Left colon (tissue), 2 donors: Measurements from ENCODE around the gene METTL24. TPM values are rescaled to one million over a fixed set of nuclear protein-coding genes. Genes with fewer than 3 reads are reported as not detected.

Source experiments
- ATAC-seq: fragments of 200-7000 bp; cut with Tn5 transposase; one replicate; pipeline ENCODE4 v1.9.1; 2020; ENCODE audit warnings: mild to moderate bottlenecking, moderate library complexity
- DNase-seq, 2 donors: peaks; one replicate each; pipeline ENCODE4 v3.0.0-alpha.2; 2020
- intact Hi-C, 2 donors: fragments of 100-400 bp; cut with DNase I in 1 of 2; cut with micrococcal nuclease in 1 of 2; formaldehyde crosslinking; loops; one replicate each; pipeline versions ENCODE4 v1.11.2 to v1.14.0; 2022; cut with DNase I, micrococcal nuclease
- total RNA-seq, 2 donors: library from RNA; stranded (reverse); fragmentation: NEBNext Ultra II Directional; extraction: Animal tissue kit (Norgen Biotek cat#: 25700); gene quantifications; one replicate each; pipeline ENCODE4 v1.2.1, GENCODE V29; 2021
- donor health status: DM: no; HTN: no; CAD: no.
- donor health status: DM: yes; HTN: yes; CAD: no.

The METTL24 gene
- total RNA-seq, 2 donors from 2014 or later: 0.31 to 4.3 TPM

- no peak for DNase-seq
- ATAC-seq: peak; percentile 45
- intact Hi-C loops: no loop called here
These were observed 16.2 kb downstream of the METTL24 start for GRCh38 chr6:110341663-110342596.

- DNase-seq (no peak), ATAC-seq (no peak)
- intact Hi-C loops: no loop called here
These were observed 17.1 kb downstream of the METTL24 start for GRCh38 chr6:110341067-110341466.

GRCh38 chr6:110340392-110340965 is 17.7 kb downstream of the METTL24 start:
- intact Hi-C loops: no loop called here
- ATAC-seq: no peak

GRCh38 chr6:110338820-110339470 is 19.2 kb downstream of the METTL24 start:
- DNase-seq (no peak), ATAC-seq (no peak)
- intact Hi-C loops: no loop called here

More at GRCh38 chr6:110340392-110340965, 17.7 kb downstream of the METTL24 start:
- DNase-seq: no peak

DNA sequence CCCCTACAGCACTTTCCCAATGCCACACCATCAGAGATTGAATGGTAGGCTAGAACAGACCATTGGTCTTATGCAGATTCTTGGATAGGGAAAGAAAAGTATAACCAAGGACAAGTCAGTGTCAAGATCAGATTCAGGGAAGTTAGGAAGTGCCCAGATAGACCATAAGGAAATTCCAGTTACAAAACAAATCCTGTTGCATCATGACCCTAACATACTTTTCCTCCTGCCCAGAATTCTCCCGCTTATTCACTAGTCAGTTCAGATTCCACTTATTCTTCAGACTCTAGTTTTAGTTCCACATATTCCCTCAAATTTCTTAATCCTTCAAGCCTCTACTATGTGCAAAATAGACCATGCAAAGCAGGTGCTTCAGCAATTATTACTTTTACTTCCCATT is 20.7 kb downstream of the METTL24 start:
- ATAC-seq: no peak
- no peak for DNase-seq
- intact Hi-C loops: no loop called here

GRCh38 chr6:110334423-110335180 is 23.5 kb downstream of the METTL24 start:
- intact Hi-C loops: no loop called here
- DNase-seq: no peak

GRCh38 chr6:110332281-110332680 is 25.9 kb downstream of the METTL24 start:
- intact Hi-C loops: no loop called here
- DNase-seq (no peak), ATAC-seq (no peak)

More at GRCh38 chr6:110334423-110335180, 23.5 kb downstream of the METTL24 start:
- no peak for ATAC-seq

- intact Hi-C loops: no loop called here
- DNase-seq: no peak
- no peak for ATAC-seq
These were observed 26.3 kb downstream of the METTL24 start for GRCh38 chr6:110331816-110332215.

- ATAC-seq (no peak), DNase-seq (no peak)
- intact Hi-C loops: no loop called here
These were observed 26.8 kb downstream of the METTL24 start for GRCh38 chr6:110331390-110331789.

GRCh38 chr6:110329714-110330436 is 28.3 kb downstream of the METTL24 start:
- no peak for DNase-seq
- intact Hi-C loops: no loop called here
- peak; percentile 61 for ATAC-seq

- DNase-seq (no peak), ATAC-seq (peak; percentile 45)
- intact Hi-C loops: no loop called here
These were observed 28.8 kb downstream of the METTL24 start for GRCh38 chr6:110329348-110329713.

- DNase-seq (no peak), ATAC-seq (no peak)
- intact Hi-C loops: no loop called here
These were observed 29.9 kb downstream of the METTL24 start for GRCh38 chr6:110328259-110328658.

- intact Hi-C loops: no loop called here
- DNase-seq: no peak
- no peak for ATAC-seq
These were observed 30.8 kb downstream of the METTL24 start for GRCh38 chr6:110327391-110327790.

DNA sequence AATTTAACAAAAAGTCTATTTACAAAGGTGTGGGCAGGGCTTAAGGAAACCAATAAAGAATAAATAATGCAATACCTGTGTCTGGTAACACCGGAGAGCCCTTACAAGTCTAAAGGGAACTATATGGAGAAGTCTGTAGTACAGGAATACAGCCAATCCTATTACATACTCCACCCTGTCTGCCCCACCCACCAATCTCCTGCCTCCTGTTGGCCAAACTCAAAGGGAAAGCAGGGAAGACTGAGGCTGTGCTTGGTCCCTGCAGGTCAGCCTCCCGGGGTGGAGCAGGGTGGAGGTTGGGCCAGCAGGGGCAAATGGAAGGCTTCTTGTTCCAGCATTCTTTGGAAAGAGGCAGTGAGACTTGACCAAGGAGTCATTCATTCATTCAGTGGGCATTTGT is 31.5 kb downstream of the METTL24 start:
- ATAC-seq: peak; percentile 62
- intact Hi-C loops: no loop called here
- no peak for DNase-seq

DNA sequence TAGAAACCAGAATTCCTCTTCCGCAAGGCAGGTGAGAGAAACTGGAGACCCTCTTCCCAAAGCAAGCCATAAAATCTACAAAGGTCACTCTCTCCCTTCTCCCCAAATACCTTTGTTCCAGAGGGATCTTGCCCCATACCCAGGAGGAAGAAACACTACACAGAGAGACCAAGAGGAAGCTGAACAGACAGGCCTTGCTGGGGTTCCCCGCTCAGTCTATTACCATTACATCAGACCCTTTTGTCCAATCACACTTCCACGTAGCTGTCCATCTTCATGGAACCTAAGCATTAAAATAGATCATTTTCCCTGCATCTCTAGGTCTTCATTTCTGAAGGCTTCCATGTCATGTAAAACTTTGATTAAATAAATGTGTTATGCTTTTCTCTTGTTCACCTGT is 32.1 kb downstream of the METTL24 start:
- intact Hi-C loops: no loop called here
- ATAC-seq: no peak
- DNase-seq: no peak

- DNase-seq: peak; percentile 21 to 42
- intact Hi-C loops: no loop called here
- ATAC-seq: peak; percentile 91
These were observed 33.0 kb downstream of the METTL24 start for GRCh38 chr6:110325197-110325596.

- DNase-seq (no peak), ATAC-seq (no peak)
- intact Hi-C loops: no loop called here
These were observed 33.6 kb downstream of the METTL24 start for GRCh38 chr6:110324548-110324947.

GRCh38 chr6:110323258-110323657 is 34.9 kb downstream of the METTL24 start:
- ATAC-seq: no peak
- intact Hi-C loops: no loop called here
- DNase-seq: no peak

DNA sequence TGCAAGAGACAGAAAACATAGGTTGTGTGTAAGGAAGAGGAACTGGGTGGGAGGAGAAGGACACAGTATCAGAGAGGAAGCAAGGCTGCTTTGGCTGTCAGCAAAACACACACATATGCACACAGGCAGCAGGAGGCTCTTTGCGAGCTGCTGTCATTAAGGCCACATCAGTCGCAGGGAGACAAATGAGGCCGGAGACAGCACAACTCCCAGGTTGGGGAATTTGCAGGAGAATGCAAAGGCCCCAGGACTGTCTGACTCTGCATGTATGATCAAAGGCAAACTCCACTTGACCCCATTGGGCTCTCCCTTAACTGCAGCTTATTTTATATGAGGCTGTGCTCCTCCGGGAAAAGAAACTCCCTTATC is 35.3 kb downstream of the METTL24 start:
- intact Hi-C loops: no loop called here
- DNase-seq: no peak

More for the DNA sequence above, 35.3 kb downstream of the METTL24 start:
- no peak for ATAC-seq
